Smooth muscle cell (in vitro differentiated cells): ENCODE data around the gene ZNF488. TPM values are rescaled to one million over a fixed set of nuclear protein-coding genes. Genes with fewer than 3 reads are reported as not detected.
"Not testable (repeated sequence)": the region's sequence is repeated elsewhere in the genome, so short reads cannot be mapped to it uniquely, and the experiment has no call there.

Experiments used
- DNase-seq: peaks from one replicate; lab custom pipeline; 2025; ENCODE audit not compliant: unreplicated experiment; lab: John Stamatoyannopoulos, UW
- H2AFZ ChIP-seq: fragments of 200-600 bp; sonication (generic); 2 replicates; pipeline ENCODE4 v1.6.0; 2016; ENCODE audit warnings: antibody characterized with exemption, low read depth, mild to moderate bottlenecking
- H3F3A ChIP-seq: fragments of 200-600 bp; sonication (generic); 2 replicates; pipeline ENCODE4 v1.6.0; 2017; ENCODE audit warnings: antibody characterized with exemption, low read depth
- H3K27ac ChIP-seq: fragments of 200-600 bp; sonication (generic); 2 replicates; pipeline ENCODE4 v1.5.1; 2016; ENCODE audit warnings: low read depth, mild to moderate bottlenecking
- H3K27me3 ChIP-seq: fragments of 200-600 bp; sonication (generic); 2 replicates; pipeline ENCODE4 v1.6.1; 2016; ENCODE audit warnings: low read depth, mild to moderate bottlenecking
- H3K36me3 ChIP-seq: fragments of 200-600 bp; sonication (generic); 2 replicates; pipeline ENCODE4 v1.5.1; 2016; ENCODE audit warnings: low read depth
- H3K4me1 ChIP-seq: fragments of 200-600 bp; sonication (generic); 2 replicates; pipeline ENCODE4 v1.5.1; 2016; ENCODE audit warnings: low read depth
- H3K4me2 ChIP-seq: fragments of 200-600 bp; sonication (generic); 2 replicates; pipeline ENCODE4 v1.6.0; 2016; ENCODE audit warnings: mild to moderate bottlenecking
- H3K4me3 ChIP-seq: fragments of 200-600 bp; sonication (generic); 2 replicates; pipeline ENCODE4 v1.5.1; 2016; ENCODE audit warnings: mild to moderate bottlenecking
- H3K79me2 ChIP-seq: fragments of 200-600 bp; sonication (generic); 2 replicates; pipeline ENCODE4 v1.6.0; 2016; ENCODE audit warnings: low read depth, mild to moderate bottlenecking
- H3K9ac ChIP-seq: fragments of 200-600 bp; sonication (generic); 2 replicates; pipeline ENCODE4 v1.6.0; 2016; ENCODE audit warnings: low read depth
- H3K9me3 ChIP-seq: fragments of 200-600 bp; sonication (generic); replicated peaks from 2 replicates; pipeline ENCODE4 v1.5.1; 2016; ENCODE audit warnings: low read depth
- H4K20me1 ChIP-seq: fragments of 200-600 bp; sonication (generic); 2 replicates; pipeline ENCODE4 v1.6.0; 2016; ENCODE audit warnings: low read depth
- CTCF ChIP-seq: fragments of 200-600 bp; sonication (generic); IDR thresholded peaks from 2 replicates; pipeline ENCODE4 v1.5.1; 2017; ENCODE audit warnings: borderline replicate concordance, mild to moderate bottlenecking, antibody characterized with exemption; ENCODE audit not compliant: insufficient read depth, poor library complexity, severe bottlenecking
- WGBS: methylation state at CpG from one replicate; pipeline ENCODE4 v1.1.7; 2016; ENCODE audit warnings: low lambda C conversion rate; 5-methylcytosine and 5-hydroxymethylcytosine counted together
- polyA plus RNA-seq: library from polyadenylated mRNA; unstranded; fragments of >200 nt; fragmentation: Nextera tagmentation; extraction: Ambion mirVana; gene quantifications from 2 replicates; pipeline ENCODE4 v1.2.1, GENCODE V29; 2016
- total RNA-seq: library from RNA; depleted of rRNA; stranded (reverse); fragments of >200 nt; gene quantifications from 2 replicates; pipeline ENCODE4 v1.2.3, GENCODE V29; 2014

Gene ZNF488
- total and polyA plus RNA-seq, 2 experiments from 2014 or later, result 1.1 TPM; not detected in 1

- H3K4me2 ChIP-seq, result no peak overlapping the region
- TF ChIP-seq CTCF, result no peak
- H2AFZ ChIP-seq, result no peak overlapping the region
- 100% methylated on average over 1 of the region's 2 CpGs for WGBS
- H3F3A ChIP-seq, result no peaks in the 10 kb centered on the region
- H3K27ac ChIP-seq, result no peak overlapping the region
- H3K9ac ChIP-seq, result no peak overlapping the region
- H4K20me1 ChIP-seq, result no peaks in the 10 kb centered on the region
- H3K4me1 ChIP-seq, result no peaks in the 10 kb centered on the region
- no peaks in the 10 kb centered on the region for H3K9me3 ChIP-seq
- no peak for DNase-seq
- H3K4me3 ChIP-seq, result no peak overlapping the region
- H3K27me3 ChIP-seq, result no peaks in the 10 kb centered on the region
- H3K36me3 ChIP-seq, result no peaks in the 10 kb centered on the region
- no peaks in the 10 kb centered on the region for H3K79me2 ChIP-seq
Measured at GRCh38 chr10:47419421-47419820, 35.3 kb upstream of the ZNF488 start.

GRCh38 chr10:47418966-47419365 lies 34.9 kb upstream of the ZNF488 start:
- no peaks in the 10 kb centered on the region for H4K20me1 ChIP-seq
- H3K27me3 ChIP-seq, result no peaks in the 10 kb centered on the region
- H3K9me3 ChIP-seq, result no peaks in the 10 kb centered on the region
- no peak overlapping the region for H3K4me2 ChIP-seq
- no peak for DNase-seq
- 89% methylated on average over 4 of the region's 4 CpGs for WGBS
- H3F3A ChIP-seq, result no peaks in the 10 kb centered on the region
- TF ChIP-seq CTCF, result no peak
- no peaks in the 10 kb centered on the region for H3K36me3 ChIP-seq
- H2AFZ ChIP-seq, result no peak overlapping the region
- no peaks in the 10 kb centered on the region for H3K4me1 ChIP-seq
- H3K9ac ChIP-seq, result no peak overlapping the region
- no peaks in the 10 kb centered on the region for H3K79me2 ChIP-seq
- H3K27ac ChIP-seq, result no peak overlapping the region
- no peak overlapping the region for H3K4me3 ChIP-seq

- TF ChIP-seq CTCF, result no peak
- no peak for DNase-seq
- Histone ChIP-seq H3K4me2 (no peak overlapping the region), H3K4me3 (no peak overlapping the region), H4K20me1 (no peaks in the 10 kb centered on the region), H3F3A (no peaks in the 10 kb centered on the region), H3K36me3 (no peaks in the 10 kb centered on the region), H3K9ac (no peak overlapping the region), H3K27ac (no peak overlapping the region), H3K9me3 (no peaks in the 10 kb centered on the region), H3K4me1 (no peaks in the 10 kb centered on the region), H2AFZ (no peak overlapping the region), H3K27me3 (no peaks in the 10 kb centered on the region), H3K79me2 (no peaks in the 10 kb centered on the region)
- 89% methylated on average over 6 of the region's 6 CpGs for WGBS
Measured at GRCh38 chr10:47418321-47418720, 34.2 kb upstream of the ZNF488 start.

- H3K4me3 ChIP-seq, H3K79me2 ChIP-seq, H3K27ac ChIP-seq, H3K9ac ChIP-seq, H4K20me1 ChIP-seq, H3K36me3 ChIP-seq, H3K4me2 ChIP-seq, H3K4me1 ChIP-seq, H3K27me3 ChIP-seq, H3K9me3 ChIP-seq, H3F3A ChIP-seq, DNase-seq, H2AFZ ChIP-seq: not testable (repeated sequence)
- WGBS, result 97% methylated on average over 6 of the region's 6 CpGs
Measured at GRCh38 chr10:47416305-47417218, 32.5 kb upstream of the ZNF488 start.
